HUES64 (cell line): Measurements from ENCODE around the gene NES.
A peak's percentile ranks its signal among the peaks of the same experiment; 100 is the strongest.

Experiments used
- H3K27ac ChIP-seq: 2 replicates; pipeline ENCODE4 v1.7.0; 2013; ENCODE audit warnings: low read depth, low read length, inconsistent platforms
- H3K27me3 ChIP-seq: 2 replicates; pipeline ENCODE4 v1.6.1; 2013; ENCODE audit warnings: mild to moderate bottlenecking, low read length; ENCODE audit not compliant: insufficient read depth
- H3K36me3 ChIP-seq: 2 replicates; pipeline ENCODE4 v1.6.1; 2013; ENCODE audit warnings: mild to moderate bottlenecking, low read length; ENCODE audit not compliant: insufficient read depth
- H3K4me1 ChIP-seq: 2 replicates; pipeline ENCODE4 v1.6.1; 2013; ENCODE audit warnings: mild to moderate bottlenecking, low read length, moderate library complexity; ENCODE audit not compliant: insufficient read depth
- H3K4me3 ChIP-seq: 2 replicates; pipeline ENCODE4 v1.5.1; 2013; ENCODE audit warnings: mild to moderate bottlenecking, low read length, moderate library complexity
- H3K9ac ChIP-seq: 2 replicates; pipeline ENCODE4 v1.6.1; 2013; ENCODE audit warnings: mild to moderate bottlenecking, low read depth, low read length
- H3K9me3 ChIP-seq: 2 replicates; pipeline ENCODE4 v1.6.1; 2013; ENCODE audit warnings: low read depth, low read length; ENCODE audit not compliant: insufficient read depth
- WGBS: fragments of 150-250, 120-280 bp; methylation state at CpG from one replicate; pipeline ENCODE4 v1.1.7; 2013; ENCODE audit warnings: missing lambda C conversion rate; 5-methylcytosine and 5-hydroxymethylcytosine counted together

Gene NES

DNA sequence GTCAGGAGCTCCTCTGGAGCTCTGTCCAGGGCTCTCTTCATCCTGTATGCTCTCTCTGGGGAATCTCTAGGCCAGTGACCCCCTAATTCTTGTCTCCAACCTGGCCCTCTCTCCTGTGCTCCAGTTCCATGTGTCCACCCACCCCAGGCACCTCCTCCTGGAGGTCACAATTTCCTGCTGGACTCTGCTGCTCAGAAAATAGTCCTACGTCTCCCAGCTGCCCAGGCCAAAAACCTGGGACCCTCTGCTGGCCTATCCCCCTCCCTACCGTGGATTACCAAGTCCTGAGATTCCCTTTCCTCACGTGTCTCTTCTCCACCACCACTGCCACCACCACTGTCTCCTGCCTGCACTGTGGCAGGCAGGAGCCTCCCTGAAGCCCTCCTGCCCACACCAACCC lies 11.7 kb downstream of the NES start:
- Histone ChIP-seq H3K4me3 (no peak overlapping the region), H3K9ac (peak overlapping the region; percentile 42; the same call in 1 of the 2 replicates), H3K4me1 (peaks cover 70% of the 10 kb centered on the region), H3K27me3 (no peaks in the 10 kb centered on the region), H3K27ac (peak overlapping the region; percentile 86), H3K36me3 (no peaks in the 10 kb centered on the region), H3K9me3 (no peaks in the 10 kb centered on the region)
- WGBS, result 55% methylated on average over 3 of the region's 3 CpGs

DNA sequence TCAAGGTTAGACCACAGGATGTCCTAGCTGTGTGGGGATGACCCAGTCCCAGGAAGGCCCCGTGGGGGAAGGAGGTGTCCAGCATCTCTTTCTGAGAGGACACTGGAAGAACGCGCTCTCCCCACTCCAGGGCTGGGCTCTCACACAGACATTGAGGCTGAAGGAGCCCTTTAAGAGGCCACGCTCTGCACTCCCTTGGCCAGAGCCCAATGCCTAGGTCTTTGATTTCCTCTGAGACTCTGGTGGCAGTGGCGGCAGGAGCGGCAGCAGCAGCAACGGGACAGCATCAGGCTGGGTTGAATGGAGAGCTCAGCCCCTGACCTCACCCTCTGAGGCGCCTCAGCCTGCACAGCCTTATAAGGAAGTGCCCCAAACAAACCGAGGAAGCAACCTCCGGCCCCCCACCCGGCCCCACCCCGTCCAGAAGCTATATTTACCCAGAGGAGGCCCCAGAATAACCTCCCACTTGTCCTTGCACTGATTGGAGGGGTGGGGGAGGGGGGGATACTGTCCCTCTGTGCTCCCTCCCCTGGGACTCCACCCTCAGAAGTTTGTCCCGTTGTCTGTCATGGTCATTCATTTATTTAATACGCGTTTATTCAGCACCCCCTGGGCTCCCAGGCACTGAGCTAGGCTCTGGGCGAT lies 12.3 kb downstream of the NES start:
- no peak overlapping the region for H3K4me3 ChIP-seq
- no peaks in the 10 kb centered on the region for H3K27me3 ChIP-seq
- no peaks in the 10 kb centered on the region for H3K36me3 ChIP-seq
- no peaks in the 10 kb centered on the region for H3K9me3 ChIP-seq
- H3K9ac ChIP-seq, result peak overlapping the region; percentile 68; the same call in 1 of the 2 replicates
- H3K4me1 ChIP-seq, result peaks cover 75% of the 10 kb centered on the region
- H3K27ac ChIP-seq, result peak overlapping the region; percentile 86
- 29% methylated on average over 15 of the region's 16 CpGs for WGBS

DNA sequence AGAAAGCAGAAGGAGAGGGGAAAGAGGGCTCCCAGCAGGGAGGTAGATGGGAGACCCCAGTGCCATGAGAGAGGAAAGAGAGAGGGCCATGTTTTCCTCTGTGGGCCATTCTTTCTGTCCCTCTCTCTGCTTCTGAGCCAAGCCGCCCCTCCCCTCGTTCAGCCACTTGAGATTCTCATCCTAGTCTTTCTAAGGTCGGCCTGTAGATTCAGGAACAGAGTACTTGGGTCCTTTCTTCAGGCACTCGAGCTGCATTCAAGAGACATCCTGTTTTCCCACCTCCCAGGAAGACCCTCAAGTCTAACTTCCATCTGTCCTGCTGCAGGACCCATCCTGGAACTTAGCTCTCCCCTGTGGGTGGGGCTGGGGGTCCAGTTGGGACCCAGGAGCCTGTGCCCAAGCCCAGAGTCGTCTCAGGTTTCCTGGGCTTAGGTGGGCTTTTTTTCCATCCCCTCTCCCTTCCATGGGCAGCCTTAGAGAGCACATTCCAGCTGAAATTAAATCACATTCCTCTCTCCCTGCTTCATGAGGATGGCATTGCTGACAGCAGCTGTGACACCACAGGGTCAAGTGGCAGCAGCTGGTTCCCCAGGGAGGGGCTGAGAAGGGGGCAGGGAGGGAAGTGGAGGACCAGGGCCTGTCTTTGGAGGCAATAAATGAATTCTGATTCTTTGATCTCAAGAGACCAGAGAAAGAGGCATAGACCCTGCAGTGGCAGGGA lies 13.0 kb downstream of the NES start:
- WGBS, result 41% methylated on average over 5 of the region's 5 CpGs
- no peaks in the 10 kb centered on the region for H3K9me3 ChIP-seq
- H3K27me3 ChIP-seq, result no peaks in the 10 kb centered on the region
- H3K4me1 ChIP-seq, result peaks cover 70% of the 10 kb centered on the region
- H3K36me3 ChIP-seq, result no peaks in the 10 kb centered on the region
- H3K9ac ChIP-seq, result peak overlapping the region; percentile 68; the same call in 1 of the 2 replicates
- H3K4me3 ChIP-seq, result no peak overlapping the region
- peak overlapping the region; percentile 86 for H3K27ac ChIP-seq

DNA sequence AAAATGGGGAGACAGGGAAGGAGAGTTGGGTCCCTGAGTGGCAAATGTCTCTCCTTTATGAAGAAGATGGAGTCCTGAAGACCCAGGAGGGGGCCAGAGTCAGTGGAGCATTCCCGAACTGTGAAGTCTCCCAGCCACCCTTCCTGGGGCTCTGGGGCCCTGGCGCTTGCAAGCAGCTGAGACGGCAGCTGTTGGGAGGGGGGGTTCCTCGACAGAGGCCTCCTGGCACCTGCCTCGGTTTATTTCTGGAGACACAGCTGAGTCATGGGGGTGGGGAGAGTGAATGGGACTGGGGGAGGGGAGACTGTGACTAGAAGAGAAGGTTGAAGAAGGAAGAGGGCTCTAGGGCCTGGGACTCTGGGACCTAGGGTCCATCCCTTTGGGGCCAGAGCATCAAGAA lies 14.0 kb downstream of the NES start:
- Histone ChIP-seq H3K27me3 (peaks cover 8% of the 10 kb centered on the region), H3K4me1 (peaks cover 63% of the 10 kb centered on the region), H3K4me3 (no peak overlapping the region), H3K9ac (peak overlapping the region; percentile 44; the same call in 1 of the 2 replicates), H3K36me3 (no peaks in the 10 kb centered on the region), H3K9me3 (no peaks in the 10 kb centered on the region), H3K27ac (peak overlapping the region; percentile 86)
- WGBS, result 28% methylated on average over 5 of the region's 5 CpGs

DNA sequence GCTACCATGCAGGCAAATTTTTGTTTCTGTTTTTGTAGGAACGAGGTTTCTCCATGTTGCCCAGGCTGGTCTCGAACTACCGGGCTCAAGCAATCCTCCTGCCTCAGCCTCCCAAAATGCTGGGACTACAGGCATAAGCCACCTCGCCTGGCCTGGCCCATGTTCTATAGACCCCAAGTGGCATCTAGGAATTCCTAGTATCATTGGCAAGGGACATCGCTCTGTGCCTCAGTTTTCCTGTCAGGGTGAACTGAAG lies 14.5 kb downstream of the NES start:
- H3K27ac ChIP-seq, result peak overlapping the region; percentile 87
- peaks cover 12% of the 10 kb centered on the region for H3K27me3 ChIP-seq
- H3K4me1 ChIP-seq, result peaks cover 58% of the 10 kb centered on the region
- peak overlapping the region; percentile 44; the same call in 1 of the 2 replicates for H3K9ac ChIP-seq
- H3K9me3 ChIP-seq, result no peaks in the 10 kb centered on the region
- no peak overlapping the region for H3K4me3 ChIP-seq
- 89% methylated on average over 5 of the region's 5 CpGs for WGBS
- no peaks in the 10 kb centered on the region for H3K36me3 ChIP-seq

DNA sequence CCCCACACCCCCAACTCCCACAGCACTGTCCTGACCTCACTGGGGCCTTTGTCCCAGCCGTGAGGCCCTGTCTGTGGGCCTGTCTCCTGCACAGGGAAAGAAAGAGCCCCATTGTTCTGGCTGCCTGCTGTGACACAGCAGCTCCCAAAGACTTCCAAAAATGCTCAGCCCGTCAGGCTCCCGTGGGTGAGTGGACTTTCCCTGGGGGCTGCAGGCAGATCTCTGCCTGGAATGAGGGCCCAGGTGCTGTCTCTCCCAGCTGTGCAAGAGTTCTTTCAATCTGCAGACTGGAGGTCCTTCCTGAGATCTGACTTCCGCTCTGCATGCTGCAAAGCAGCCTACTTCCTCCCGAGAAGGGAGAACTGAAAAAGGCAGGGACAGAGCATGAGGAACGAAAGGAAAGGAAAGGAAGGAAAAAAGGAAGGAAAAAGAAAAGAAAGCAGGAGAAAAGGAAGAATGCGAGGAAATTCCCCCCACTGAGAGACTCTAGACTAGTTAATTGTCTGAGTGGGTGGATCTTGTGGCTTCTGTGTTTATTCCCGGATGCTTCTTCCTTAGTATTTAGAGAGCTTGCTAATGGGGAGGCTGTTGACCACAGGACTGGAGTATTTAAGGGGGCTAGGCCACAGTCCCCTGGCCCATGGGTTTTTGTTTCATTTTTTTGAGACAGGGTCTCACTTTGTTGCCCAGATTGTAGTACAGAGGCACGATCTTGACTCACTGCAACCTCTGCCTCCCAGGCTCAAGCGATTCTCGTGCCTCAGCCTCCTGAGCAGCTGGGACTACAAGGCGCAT lies 15.0 kb downstream of the NES start:
- H3K9ac ChIP-seq, result peak overlapping the region; percentile 44
- H3K4me3 ChIP-seq, result no peak overlapping the region
- peak overlapping the region; percentile 87 for H3K27ac ChIP-seq
- peaks cover 18% of the 10 kb centered on the region for H3K27me3 ChIP-seq
- H3K9me3 ChIP-seq, result no peaks in the 10 kb centered on the region
- no peaks in the 10 kb centered on the region for H3K36me3 ChIP-seq
- WGBS, result 52% methylated on average over 12 of the region's 12 CpGs
- peaks cover 54% of the 10 kb centered on the region for H3K4me1 ChIP-seq

DNA sequence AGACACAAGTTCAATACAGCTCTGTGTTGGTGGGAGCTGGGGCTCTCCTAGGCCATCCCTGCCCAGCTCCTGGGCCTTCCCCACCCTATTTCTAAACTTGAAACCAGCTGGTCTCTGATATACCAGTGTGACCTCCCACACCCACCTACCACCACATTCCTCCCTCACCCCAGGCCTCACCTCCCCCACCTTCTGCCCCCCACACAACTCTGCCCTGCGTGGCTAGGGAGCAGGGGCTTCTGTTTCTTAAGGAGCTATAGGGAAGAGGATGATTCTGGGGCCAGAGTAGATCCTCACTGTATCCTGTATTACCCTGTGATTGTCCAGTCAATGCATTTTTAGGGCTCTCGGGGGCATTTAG lies 16.5 kb downstream of the NES start:
- peak overlapping the region; percentile 6; the same call in 1 of the 2 replicates for H3K4me3 ChIP-seq
- 46% methylated on average over 2 of the region's 2 CpGs for whole genome bisulfite sequencing
- peak overlapping the region; percentile 87 for H3K27ac ChIP-seq
- H3K9me3 ChIP-seq, result no peaks in the 10 kb centered on the region
- peaks cover 32% of the 10 kb centered on the region for H3K27me3 ChIP-seq
- peak overlapping the region; percentile 44; the same call in 1 of the 2 replicates for H3K9ac ChIP-seq
- H3K36me3 ChIP-seq, result no peaks in the 10 kb centered on the region
- H3K4me1 ChIP-seq, result peaks cover 61% of the 10 kb centered on the region

DNA sequence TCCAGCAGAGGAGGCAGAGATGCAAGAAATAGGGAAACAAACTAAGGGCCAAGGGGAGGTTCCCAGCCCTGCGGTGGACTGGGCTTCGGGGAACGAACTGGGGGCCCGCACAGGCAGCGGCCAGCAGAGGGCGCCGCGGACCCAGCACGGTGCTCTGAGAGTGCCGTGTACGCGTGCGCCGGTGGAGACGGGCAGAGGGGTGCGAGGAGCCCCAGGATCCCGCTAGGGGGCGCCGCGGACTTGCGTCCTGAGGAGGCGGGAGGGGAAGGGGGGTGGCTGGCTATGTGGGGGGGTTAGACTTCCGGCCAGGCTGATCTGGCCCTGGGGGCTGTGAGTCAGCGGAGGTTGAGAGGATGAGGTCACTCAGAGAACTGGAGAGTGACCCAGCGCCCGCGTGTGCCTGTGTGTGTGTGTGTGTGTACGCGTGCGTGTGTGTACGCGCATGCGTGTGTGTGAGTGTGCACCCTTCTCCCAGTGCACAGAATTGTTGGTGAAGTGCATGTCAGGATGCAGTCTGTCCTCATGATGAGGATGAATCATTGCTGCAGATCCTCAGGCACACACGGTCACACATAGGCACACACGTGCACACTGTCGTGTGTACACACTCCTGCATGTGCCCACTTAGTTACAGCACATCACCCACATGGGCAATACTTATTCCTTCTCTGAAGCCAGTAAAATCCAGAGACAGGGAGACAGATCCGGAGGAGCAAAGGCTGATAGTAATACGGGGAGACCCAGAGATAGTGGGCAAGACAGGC lies 17.0 kb downstream of the NES start:
- Histone ChIP-seq H3K9me3 (no peaks in the 10 kb centered on the region), H3K27ac (peak overlapping the region; percentile 87), H3K36me3 (no peaks in the 10 kb centered on the region), H3K4me1 (peaks cover 56% of the 10 kb centered on the region), H3K27me3 (peaks cover 38% of the 10 kb centered on the region), H3K9ac (peak overlapping the region; percentile 44; the same call in 1 of the 2 replicates), H3K4me3 (no peak overlapping the region; the same call in 1 of the 2 replicates)
- WGBS, result 18% methylated on average over 38 of the region's 38 CpGs

DNA sequence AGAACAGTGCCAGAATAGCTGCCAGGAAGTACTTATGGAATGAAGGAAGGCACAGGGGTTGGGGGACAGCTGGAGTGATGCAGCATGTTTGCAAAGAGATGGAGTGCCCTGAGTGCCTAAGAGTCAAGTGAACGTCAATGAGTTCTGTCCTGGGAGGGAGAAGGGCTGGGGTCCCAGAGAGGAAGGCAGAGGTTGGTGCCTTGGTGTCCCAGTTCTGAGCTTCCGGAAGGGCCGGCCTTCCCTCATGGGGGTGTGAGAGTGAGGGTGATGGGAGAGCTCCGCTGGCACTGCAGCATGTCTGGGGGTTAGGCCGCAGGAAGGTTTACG lies 17.6 kb downstream of the NES start:
- no peak overlapping the region for H3K4me3 ChIP-seq
- H3K9ac ChIP-seq, result no peak overlapping the region
- 32% methylated on average over 6 of the region's 6 CpGs for WGBS
- H3K27ac ChIP-seq, result no peak overlapping the region
- no peaks in the 10 kb centered on the region for H3K36me3 ChIP-seq
- H3K9me3 ChIP-seq, result no peaks in the 10 kb centered on the region
- H3K27me3 ChIP-seq, result peaks cover 43% of the 10 kb centered on the region
- H3K4me1 ChIP-seq, result peaks cover 56% of the 10 kb centered on the region

DNA sequence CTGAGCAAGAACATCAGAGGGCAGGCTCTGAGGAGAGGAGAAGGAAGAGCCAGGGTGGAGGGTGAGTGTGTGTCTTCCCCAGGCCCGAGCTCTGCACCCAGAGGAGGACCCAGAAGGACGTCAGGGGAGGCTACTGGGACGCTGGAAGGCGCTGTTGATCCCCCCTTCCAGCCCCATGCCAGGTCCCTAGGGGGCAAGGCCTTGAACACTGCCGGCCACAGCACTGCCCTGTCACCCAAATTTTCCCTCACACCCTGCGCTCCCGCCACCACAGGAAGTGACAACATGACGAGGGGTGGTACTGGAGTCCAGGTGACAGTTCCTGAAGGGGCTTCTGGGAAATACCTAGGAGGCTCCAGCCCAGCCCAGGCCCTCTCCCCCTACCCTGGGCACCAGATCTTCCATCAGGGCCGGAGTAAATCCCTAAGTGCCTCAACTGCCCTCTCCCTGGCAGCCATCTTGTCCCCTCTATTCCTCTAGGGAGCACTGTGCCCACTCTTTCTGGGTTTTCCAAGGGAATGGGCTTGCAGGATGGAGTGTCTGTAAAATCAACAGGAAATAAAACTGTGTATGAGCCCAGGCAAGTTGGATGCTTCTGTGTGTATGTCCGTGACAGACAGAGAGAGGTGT lies 18.1 kb downstream of the NES start:
- H3K27ac ChIP-seq, result no peak overlapping the region
- no peaks in the 10 kb centered on the region for H3K36me3 ChIP-seq
- 86% methylated on average over 10 of the region's 10 CpGs for WGBS
- peaks cover 49% of the 10 kb centered on the region for H3K27me3 ChIP-seq
- no peaks in the 10 kb centered on the region for H3K9me3 ChIP-seq
- no peak overlapping the region for H3K9ac ChIP-seq
- H3K4me3 ChIP-seq, result no peak overlapping the region
- H3K4me1 ChIP-seq, result peaks cover 50% of the 10 kb centered on the region
